GM23338 (cell line): ENCODE results near the gene CDYL2. TPM values are rescaled to one million over a fixed set of nuclear protein-coding genes. Genes with fewer than 3 reads are reported as not detected.

ENCODE experiments used
- ATAC-seq: fragments of 200-7000 bp; cut with Tn5 transposase; 3 replicates; pipeline ENCODE4 v1.9.1; 2020
- DNase-seq: peaks from one replicate; pipeline ENCODE4 v3.0.0-alpha.2; 2015; ENCODE audit warnings: low spot score
- H2AFZ ChIP-seq: fragments of 200-600 bp; sonication (generic); 2 replicates; pipeline ENCODE4 v1.8.0; 2016; ENCODE audit warnings: antibody characterized with exemption, mild to moderate bottlenecking, moderate library complexity
- H3F3A ChIP-seq: fragments of 200-600 bp; sonication (generic); replicated peaks from 2 replicates; pipeline ENCODE4 v1.8.0; 2017; ENCODE audit warnings: antibody characterized with exemption, mixed run types, low read depth
- H3K27ac ChIP-seq: fragments of 200-600 bp; sonication (generic); 2 replicates; pipeline ENCODE4 v1.6.1; 2016; ENCODE audit warnings: low read depth
- H3K27me3 ChIP-seq: fragments of 200-600 bp; sonication (generic); 2 replicates; pipeline ENCODE4 v1.8.0; 2016; ENCODE audit warnings: mild to moderate bottlenecking, mixed run types, moderate library complexity; ENCODE audit not compliant: insufficient read depth
- H3K36me3 ChIP-seq: fragments of 200-600 bp; sonication (generic); 2 replicates; pipeline ENCODE4 v1.8.0; 2016; ENCODE audit warnings: mild to moderate bottlenecking; ENCODE audit not compliant: insufficient read depth
- H3K4me1 ChIP-seq: fragments of 200-600 bp; sonication (generic); 2 replicates; pipeline ENCODE4 v1.8.0; 2016; ENCODE audit warnings: mild to moderate bottlenecking, moderate library complexity; ENCODE audit not compliant: insufficient read depth
- H3K4me2 ChIP-seq: fragments of 200-600 bp; sonication (generic); 2 replicates; pipeline ENCODE4 v1.7.1; 2017; ENCODE audit warnings: mixed run types
- H3K4me3 ChIP-seq: fragments of 200-600 bp; sonication (generic); 2 replicates; pipeline ENCODE4 v1.6.1; 2016; ENCODE audit warnings: mixed run types
- H3K79me2 ChIP-seq: fragments of 200-600 bp; sonication (generic); replicated peaks from 2 replicates; pipeline ENCODE4 v1.8.0; 2017; ENCODE audit warnings: mild to moderate bottlenecking; ENCODE audit not compliant: insufficient read depth
- H3K9me2 ChIP-seq: fragments of 200-600 bp; sonication (generic); 2 replicates; pipeline ENCODE4 v1.8.0; 2017; ENCODE audit not compliant: insufficient read depth
- H4K20me1 ChIP-seq: fragments of 200-600 bp; sonication (generic); replicated peaks from 2 replicates; pipeline ENCODE4 v1.8.0; 2017; ENCODE audit warnings: mild to moderate bottlenecking; ENCODE audit not compliant: insufficient read depth
- H3K27ac Mint-ChIP-seq: 2 replicates; pipeline ENCODE4 v1.8.0; 2020; ENCODE audit warnings: inconsistent platforms, mild to moderate bottlenecking, moderate library complexity, mixed read lengths
- H3K27me3 Mint-ChIP-seq: 3 replicates; pipeline ENCODE4 v1.8.0; 2022; ENCODE audit warnings: low read depth, mild to moderate bottlenecking, moderate library complexity, mixed read lengths, inconsistent platforms; ENCODE audit not compliant: insufficient read depth, poor library complexity
- H3K36me3 Mint-ChIP-seq: 3 replicates; pipeline ENCODE4 v1.8.0; 2021; ENCODE audit warnings: low read depth, mild to moderate bottlenecking, inconsistent platforms, moderate library complexity, mixed read lengths
- H3K4me1 Mint-ChIP-seq: 3 replicates; pipeline ENCODE4 v1.8.0; 2020; ENCODE audit warnings: mild to moderate bottlenecking, inconsistent platforms, mixed read lengths
- H3K4me3 Mint-ChIP-seq: 3 replicates; pipeline ENCODE4 v1.8.0; 2021; ENCODE audit warnings: moderate library complexity, mild to moderate bottlenecking, inconsistent platforms, mixed read lengths
- H3K9me3 Mint-ChIP-seq: 3 replicates; pipeline ENCODE4 v1.8.0; 2020; ENCODE audit warnings: moderate library complexity, mild to moderate bottlenecking, inconsistent platforms, mixed read lengths
- CREB1 ChIP-seq: fragments of 250-450 bp; sonication (Bioruptor Pico); IDR thresholded peaks from 2 replicates; pipeline ENCODE4 v1.5.0; 2020; ENCODE audit warnings: low read depth, mild to moderate bottlenecking, moderate library complexity
- JUNB ChIP-seq: IDR thresholded peaks from one replicate; pipeline ENCODE4 v1.6.1; 2016; ENCODE audit warnings: antibody characterized with exemption; ENCODE audit not compliant: unreplicated experiment
- POLR2AphosphoS5 ChIP-seq: IDR thresholded peaks from 2 replicates; pipeline ENCODE4 v1.6.1; 2016; ENCODE audit warnings: antibody characterized with exemption, low read depth
- REST ChIP-seq: IDR thresholded peaks from one replicate; pipeline ENCODE4 v1.6.1; 2018; ENCODE audit warnings: antibody characterized with exemption; ENCODE audit not compliant: unreplicated experiment
- STAT1 ChIP-seq: IDR thresholded peaks from one replicate; pipeline ENCODE4 v1.6.1; 2016; ENCODE audit warnings: antibody characterized with exemption; ENCODE audit not compliant: unreplicated experiment
- ZNF331 ChIP-seq: fragments of 250-450 bp; sonication (Bioruptor Pico); IDR thresholded peaks from 2 replicates; pipeline ENCODE4 v1.5.0; 2020; ENCODE audit warnings: low read depth, mild to moderate bottlenecking, moderate library complexity
- ZNF462 ChIP-seq: fragments of 250-450 bp; sonication (Bioruptor Pico); IDR thresholded peaks from 2 replicates; pipeline ENCODE4 v1.5.0; 2020; ENCODE audit warnings: mild to moderate bottlenecking, moderate library complexity
- polyA plus RNA-seq: library from polyadenylated mRNA; unstranded; fragments of >200 nt; fragmentation: Nextera tagmentation; extraction: Ambion mirVana; gene quantifications from 2 replicates; pipeline ENCODE4 v1.2.1, GENCODE V29; 2016
- total RNA-seq: library from RNA; depleted of rRNA; stranded (reverse); fragments of >200 nt; shearing (Covaris generic); gene quantifications from 2 replicates; pipeline ENCODE4 v1.2.3, GENCODE V29; 2014
- TF ChIP-seq, protein P1 (sequence below), 2 experiments: fragments of 200-600 bp in 1 of 2; sonication (generic) in 1 of 2; conservative IDR thresholded peaks; 2 replicates each; pipeline versions ENCODE4 v1.5.1 to v1.6.1; 2016 to 2017; ENCODE audit warnings: antibody characterized with exemption in 2 of 2, low read depth in 2 of 2, mild to moderate bottlenecking in 2 of 2, moderate library complexity in 1 of 2

The CDYL2 gene
- total and polyA plus RNA-seq, 2 experiments from 2014 or later, result 0.82 to 4.3 TPM

- Mint-ChIP-seq H3K27ac (no peak overlapping the region), H3K36me3 (peaks cover 5% of the 10 kb centered on the region; the same call in 2 of the 3 replicates), H3K4me3 (no peak overlapping the region), H3K4me1 (no peaks in the 10 kb centered on the region), H3K27me3 (peaks cover 6% of the 10 kb centered on the region), H3K9me3 (peaks cover 16% of the 10 kb centered on the region)
- Histone ChIP-seq H3K4me3 (no peak overlapping the region), H3K4me2 (no peak overlapping the region), H3K36me3 (no peaks in the 10 kb centered on the region), H3K27me3 (no peaks in the 10 kb centered on the region), H3F3A (no peaks in the 10 kb centered on the region), H4K20me1 (no peaks in the 10 kb centered on the region), H2AFZ (no peak overlapping the region; the same call in 1 of the 2 replicates), H3K9me2 (peaks cover 6% of the 10 kb centered on the region; the same call in 1 of the 2 replicates), H3K27ac (no peak overlapping the region), H3K79me2 (no peaks in the 10 kb centered on the region), H3K4me1 (no peaks in the 10 kb centered on the region)
- DNase-seq (no peak), ATAC-seq (no peak)
- TF ChIP-seq CREB1 (no peak), REST (no peak)
- TF ChIP-seq, protein P1, sequence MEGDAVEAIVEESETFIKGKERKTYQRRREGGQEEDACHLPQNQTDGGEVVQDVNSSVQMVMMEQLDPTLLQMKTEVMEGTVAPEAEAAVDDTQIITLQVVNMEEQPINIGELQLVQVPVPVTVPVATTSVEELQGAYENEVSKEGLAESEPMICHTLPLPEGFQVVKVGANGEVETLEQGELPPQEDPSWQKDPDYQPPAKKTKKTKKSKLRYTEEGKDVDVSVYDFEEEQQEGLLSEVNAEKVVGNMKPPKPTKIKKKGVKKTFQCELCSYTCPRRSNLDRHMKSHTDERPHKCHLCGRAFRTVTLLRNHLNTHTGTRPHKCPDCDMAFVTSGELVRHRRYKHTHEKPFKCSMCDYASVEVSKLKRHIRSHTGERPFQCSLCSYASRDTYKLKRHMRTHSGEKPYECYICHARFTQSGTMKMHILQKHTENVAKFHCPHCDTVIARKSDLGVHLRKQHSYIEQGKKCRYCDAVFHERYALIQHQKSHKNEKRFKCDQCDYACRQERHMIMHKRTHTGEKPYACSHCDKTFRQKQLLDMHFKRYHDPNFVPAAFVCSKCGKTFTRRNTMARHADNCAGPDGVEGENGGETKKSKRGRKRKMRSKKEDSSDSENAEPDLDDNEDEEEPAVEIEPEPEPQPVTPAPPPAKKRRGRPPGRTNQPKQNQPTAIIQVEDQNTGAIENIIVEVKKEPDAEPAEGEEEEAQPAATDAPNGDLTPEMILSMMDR (conservative IDR thresholded peaks at IDR 0.05; ENCODE audit: low read depth in 2 of 2), result no peak
Measured at GRCh38 chr16:80573700-80574120, 230.7 kb downstream of the CDYL2 start.

DNA sequence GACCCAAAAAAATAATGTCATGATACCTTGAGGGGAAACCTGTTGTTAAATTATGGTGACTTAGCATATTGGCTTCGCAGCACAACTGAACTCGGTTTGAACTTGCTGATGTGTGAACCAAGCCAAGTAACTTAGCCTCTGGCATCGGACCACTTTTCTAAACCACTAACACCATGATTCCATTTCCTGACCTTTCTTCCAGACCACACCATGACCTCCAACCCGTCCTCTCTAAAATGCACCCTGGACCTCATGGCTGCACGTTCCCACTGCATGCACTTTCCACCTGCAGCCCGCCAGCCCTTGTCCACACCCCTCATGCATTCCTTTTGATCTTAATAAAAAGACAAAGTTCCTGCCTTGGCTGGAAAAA, 234.3 kb downstream of the CDYL2 start:
- H3K36me3 Mint-ChIP-seq, result peaks cover 5% of the 10 kb centered on the region; the same call in 2 of the 3 replicates
- ATAC-seq, result no peak
- H3K4me3 Mint-ChIP-seq, result no peak overlapping the region
- no peak for DNase-seq
- H3K4me3 ChIP-seq, result no peak overlapping the region
- H3K36me3 ChIP-seq, result no peaks in the 10 kb centered on the region
- no peaks in the 10 kb centered on the region for H3K27me3 ChIP-seq
- no peaks in the 10 kb centered on the region for H3K4me1 Mint-ChIP-seq
- no peaks in the 10 kb centered on the region for H4K20me1 ChIP-seq
- H3K79me2 ChIP-seq, result no peaks in the 10 kb centered on the region
- H3K9me3 Mint-ChIP-seq, result peaks cover 11% of the 10 kb centered on the region
- no peak overlapping the region for H3K27ac ChIP-seq
- no peak overlapping the region for H3K27ac Mint-ChIP-seq
- H3K4me1 ChIP-seq, result no peaks in the 10 kb centered on the region
- TF ChIP-seq ZNF462 (CRISPR knock-in tag) (no peak), CREB1 (no peak), STAT1 (no peak), ZNF331 (CRISPR knock-in tag) (no peak), JUNB (no peak), POLR2AphosphoS5 (no peak)
- no peak overlapping the region for H3K4me2 ChIP-seq
- H2AFZ ChIP-seq, result no peak overlapping the region
- peaks cover 7% of the 10 kb centered on the region for H3K27me3 Mint-ChIP-seq
- H3K9me2 ChIP-seq, result peaks cover 19% of the 10 kb centered on the region
- H3F3A ChIP-seq, result no peaks in the 10 kb centered on the region
